ENCODE data around the gene LLGL2. TPM values are rescaled to one million over a fixed set of nuclear protein-coding genes. Genes with fewer than 3 reads are reported as not detected.

The LLGL2 gene
- total RNA-seq, 4 donors from 2014 or later, result 57.3 to 96.0 (median 79.6) TPM

- intact Hi-C loops (cut with DNase I; ENCODE audit: low total_unique reads), result no loop called here
- WGBS, 2 donors, result 1 to 2% methylated on average over 11 to 20 of the region's 49 CpGs
- DNase-seq (ENCODE audit: low spot score in 2 of 2), result peak in 1 of 2 donors; percentile 22
- peak overlapping the region; percentile 28 for H3K4me3 ChIP-seq (ENCODE audit: low read depth, poor library complexity, severe bottlenecking)
- TF ChIP-seq POLR2A (IDR thresholded peaks at IDR 0.05) (no peak), CTCF (IDR thresholded peaks at IDR 0.05) (no peak)
Observed at GRCh38 chr17:75588596-75589011, 63.1 kb downstream of the LLGL2 start.

GRCh38 chr17:75589012-75589918 lies 63.8 kb downstream of the LLGL2 start:
- 2 to 7% methylated on average over 37 to 80 of the region's 100 CpGs for WGBS, 2 donors
- DNase-seq (ENCODE audit: low spot score in 2 of 2), result peak; percentile 94 to 98
- peak overlapping the region; percentile 28 for H3K4me3 ChIP-seq (ENCODE audit: low read depth, poor library complexity, severe bottlenecking)
- intact Hi-C loops (cut with DNase I; ENCODE audit: low total_unique reads), result no loop called here
- no peak for TF ChIP-seq POLR2A (IDR thresholded peaks at IDR 0.05)
- no peak for TF ChIP-seq CTCF (IDR thresholded peaks at IDR 0.05)

- TF ChIP-seq POLR2A (IDR thresholded peaks at IDR 0.05), result no peak
- no peak for TF ChIP-seq CTCF (IDR thresholded peaks at IDR 0.05)
- DNase-seq (ENCODE audit: low spot score in 2 of 2), result no peak
- no peak overlapping the region for H3K4me3 ChIP-seq (ENCODE audit: low read depth, poor library complexity, severe bottlenecking)
- intact Hi-C loops (cut with DNase I; ENCODE audit: low total_unique reads), result loop anchor here (5.0 kb wide), 1 partner anchor 163 kb away; no protein-coding TSS in a partner anchor
- 49 to 56% methylated on average over 8 to 28 of the region's 29 CpGs for WGBS, 2 donors
Observed at GRCh38 chr17:75589919-75590303, 64.4 kb downstream of the LLGL2 start.

- no peak for DNase-seq (ENCODE audit: low spot score in 2 of 2)
- 68 to 73% methylated on average over 8 of the region's 8 CpGs for WGBS, 2 donors
- no peak overlapping the region for H3K4me3 ChIP-seq (ENCODE audit: low read depth, poor library complexity, severe bottlenecking)
- no peak for TF ChIP-seq POLR2A (IDR thresholded peaks at IDR 0.05)
- no peak for TF ChIP-seq CTCF (IDR thresholded peaks at IDR 0.05)
- intact Hi-C loops (cut with DNase I; ENCODE audit: low total_unique reads), result loop anchor here (5.0 kb wide), 1 partner anchor 163 kb away; no protein-coding TSS in a partner anchor
Observed at GRCh38 chr17:75590314-75590761, 64.8 kb downstream of the LLGL2 start.

- no peak overlapping the region for H3K4me3 ChIP-seq (ENCODE audit: low read depth, poor library complexity, severe bottlenecking)
- no peak for DNase-seq (ENCODE audit: low spot score in 2 of 2)
- intact Hi-C loops (cut with DNase I; ENCODE audit: low total_unique reads), result loop anchor here (5.0 kb wide), 1 partner anchor 164 kb away; no protein-coding TSS in a partner anchor
- WGBS, 2 donors, result 82 to 84% methylated on average over 12 of the region's 12 CpGs
- no peak for TF ChIP-seq CTCF (IDR thresholded peaks at IDR 0.05)
- no peak for TF ChIP-seq POLR2A (IDR thresholded peaks at IDR 0.05)
Observed at GRCh38 chr17:75590849-75591721, 65.6 kb downstream of the LLGL2 start.
